SK-N-SH (cell line): Measurements from ENCODE around the gene SELENOP.

Experiments
- CHD2 ChIP-seq: fragments of 150-350 bp; IDR thresholded peaks from 2 replicates; pipeline ENCODE4 v1.6.1; 2018; ENCODE audit warnings: low read length; ENCODE audit not compliant: partially characterized antibody
- POLR2AphosphoS5 ChIP-seq: IDR thresholded peaks from 2 replicates; pipeline ENCODE4 v1.6.1; 2012; ENCODE audit warnings: low read depth, low read length
- RFX5 ChIP-seq: IDR thresholded peaks from 2 replicates; pipeline ENCODE4 v1.6.1; 2012; ENCODE audit warnings: mild to moderate bottlenecking, improper control_type of control experiment, low read length
- RXRA ChIP-seq: IDR thresholded peaks from 2 replicates; pipeline ENCODE4 v1.4.0; 2012; ENCODE audit warnings: low read depth, mild to moderate bottlenecking, borderline replicate concordance
- SIN3A ChIP-seq: IDR thresholded peaks from 2 replicates; pipeline ENCODE4 v1.6.1; 2012; ENCODE audit warnings: low read depth, mild to moderate bottlenecking, low read length, moderate library complexity, borderline replicate concordance
- TAF1 ChIP-seq: IDR thresholded peaks from 2 replicates; pipeline ENCODE4 v1.6.1; 2012; ENCODE audit warnings: low read depth, mild to moderate bottlenecking, low read length, moderate library complexity, borderline replicate concordance
- TCF12 ChIP-seq: IDR thresholded peaks from 2 replicates; pipeline ENCODE4 v1.4.0; 2012
- TF ChIP-seq, protein P1 (sequence below): IDR thresholded peaks from 2 replicates; pipeline ENCODE4 v1.4.0; 2012; ENCODE audit warnings: low read depth
- TF ChIP-seq, protein P2 (sequence below): fragments of 200-600 bp; sonication (generic); IDR thresholded peaks from 2 replicates; pipeline ENCODE4 v1.6.1; 2017; ENCODE audit warnings: antibody characterized with exemption, mild to moderate bottlenecking, moderate library complexity

DNA sequence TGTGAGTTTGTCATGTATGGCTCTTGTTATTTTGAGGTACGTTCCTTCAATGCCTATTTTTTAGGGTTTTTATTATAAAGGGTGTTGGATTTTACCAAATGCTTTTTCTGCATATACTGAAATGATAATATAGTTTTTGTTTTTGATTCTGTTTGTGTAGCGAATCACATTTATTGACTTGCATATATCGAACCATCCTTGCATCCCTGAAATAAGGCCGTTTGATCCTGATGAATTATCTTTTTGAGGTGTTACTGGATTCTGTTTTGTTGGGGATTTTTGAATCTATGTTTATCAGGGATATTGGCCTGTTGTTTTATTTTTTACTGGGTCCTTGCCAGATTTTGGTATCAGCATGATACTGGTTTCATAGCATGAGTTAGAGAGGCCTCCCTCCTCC lies 25.9 kb downstream of the SELENOP start:
- TF ChIP-seq, protein P1, sequence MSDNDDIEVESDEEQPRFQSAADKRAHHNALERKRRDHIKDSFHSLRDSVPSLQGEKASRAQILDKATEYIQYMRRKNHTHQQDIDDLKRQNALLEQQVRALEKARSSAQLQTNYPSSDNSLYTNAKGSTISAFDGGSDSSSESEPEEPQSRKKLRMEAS = no peak
- TF ChIP-seq TAF1 (no peak), RFX5 (no peak), CHD2 (no peak), TCF12 (no peak), RXRA (no peak), SIN3A (no peak), POLR2AphosphoS5 (no peak)
- TF ChIP-seq, protein P2, sequence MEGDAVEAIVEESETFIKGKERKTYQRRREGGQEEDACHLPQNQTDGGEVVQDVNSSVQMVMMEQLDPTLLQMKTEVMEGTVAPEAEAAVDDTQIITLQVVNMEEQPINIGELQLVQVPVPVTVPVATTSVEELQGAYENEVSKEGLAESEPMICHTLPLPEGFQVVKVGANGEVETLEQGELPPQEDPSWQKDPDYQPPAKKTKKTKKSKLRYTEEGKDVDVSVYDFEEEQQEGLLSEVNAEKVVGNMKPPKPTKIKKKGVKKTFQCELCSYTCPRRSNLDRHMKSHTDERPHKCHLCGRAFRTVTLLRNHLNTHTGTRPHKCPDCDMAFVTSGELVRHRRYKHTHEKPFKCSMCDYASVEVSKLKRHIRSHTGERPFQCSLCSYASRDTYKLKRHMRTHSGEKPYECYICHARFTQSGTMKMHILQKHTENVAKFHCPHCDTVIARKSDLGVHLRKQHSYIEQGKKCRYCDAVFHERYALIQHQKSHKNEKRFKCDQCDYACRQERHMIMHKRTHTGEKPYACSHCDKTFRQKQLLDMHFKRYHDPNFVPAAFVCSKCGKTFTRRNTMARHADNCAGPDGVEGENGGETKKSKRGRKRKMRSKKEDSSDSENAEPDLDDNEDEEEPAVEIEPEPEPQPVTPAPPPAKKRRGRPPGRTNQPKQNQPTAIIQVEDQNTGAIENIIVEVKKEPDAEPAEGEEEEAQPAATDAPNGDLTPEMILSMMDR = no peak
